ENCODE measurements around the gene EQTN. TPM values are rescaled to one million over a fixed set of nuclear protein-coding genes. Genes with fewer than 3 reads are reported as not detected.

EQTN gene
- polyA plus RNA-seq, 2 of the 4 experiments (the other 2 are of a cell fraction): not detected

- no peak for FAIRE-seq
- no peak for TF ChIP-seq ELK1 (IDR thresholded peaks at IDR 0.05; ENCODE audit: low read depth, low read length)
- no peak for TF ChIP-seq REST (IDR thresholded peaks at IDR 0.05)
- TF ChIP-seq ESRRA (IDR thresholded peaks at IDR 0.05; ENCODE audit: borderline replicate concordance, low read length): no peak
- TF ChIP-seq, protein P1, sequence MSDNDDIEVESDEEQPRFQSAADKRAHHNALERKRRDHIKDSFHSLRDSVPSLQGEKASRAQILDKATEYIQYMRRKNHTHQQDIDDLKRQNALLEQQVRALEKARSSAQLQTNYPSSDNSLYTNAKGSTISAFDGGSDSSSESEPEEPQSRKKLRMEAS (IDR thresholded peaks at IDR 0.05): no peak
- no peak for TF ChIP-seq TFCP2L1 (CRISPR knock-in tag; IDR thresholded peaks at IDR 0.05)
- TF ChIP-seq JUNB (IDR thresholded peaks at IDR 0.05): no peak
- no peak for TF ChIP-seq CBX8 (IDR thresholded peaks at IDR 0.05)
- TF ChIP-seq RFX5 (IDR thresholded peaks at IDR 0.05): no peak
- no peak for TF ChIP-seq ZSCAN20 (CRISPR knock-in tag; IDR thresholded peaks at IDR 0.05)
- TF ChIP-seq RCOR1 (IDR thresholded peaks at IDR 0.05; ENCODE audit: low read depth, low read length): no peak
- no peak for TF ChIP-seq BHLHE40 (IDR thresholded peaks at IDR 0.05; ENCODE audit: low read depth, low read length)
- no peak for TF ChIP-seq EHF (CRISPR knock-in tag; IDR thresholded peaks at IDR 0.05)
- TF ChIP-seq, protein P2, sequence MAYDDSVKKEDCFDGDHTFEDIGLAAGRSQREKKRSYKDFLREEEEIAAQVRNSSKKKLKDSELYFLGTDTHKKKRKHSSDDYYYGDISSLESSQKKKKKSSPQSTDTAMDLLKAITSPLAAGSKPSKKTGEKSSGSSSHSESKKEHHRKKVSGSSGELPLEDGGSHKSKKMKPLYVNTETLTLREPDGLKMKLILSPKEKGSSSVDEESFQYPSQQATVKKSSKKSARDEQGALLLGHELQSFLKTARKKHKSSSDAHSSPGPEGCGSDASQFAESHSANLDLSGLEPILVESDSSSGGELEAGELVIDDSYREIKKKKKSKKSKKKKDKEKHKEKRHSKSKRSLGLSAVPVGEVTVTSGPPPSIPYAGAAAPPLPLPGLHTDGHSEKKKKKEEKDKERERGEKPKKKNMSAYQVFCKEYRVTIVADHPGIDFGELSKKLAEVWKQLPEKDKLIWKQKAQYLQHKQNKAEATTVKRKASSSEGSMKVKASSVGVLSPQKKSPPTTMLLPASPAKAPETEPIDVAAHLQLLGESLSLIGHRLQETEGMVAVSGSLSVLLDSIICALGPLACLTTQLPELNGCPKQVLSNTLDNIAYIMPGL (CRISPR knock-in tag; IDR thresholded peaks at IDR 0.05; ENCODE audit: borderline replicate concordance): no peak
- TF ChIP-seq CEBPB (IDR thresholded peaks at IDR 0.05): no peak
- TF ChIP-seq NR3C1 (IDR thresholded peaks at IDR 0.05): no peak
- TF ChIP-seq MAFK (IDR thresholded peaks at IDR 0.05; ENCODE audit: partially characterized antibody): no peak
- no peak for TF ChIP-seq PHF8 (IDR thresholded peaks at IDR 0.05; ENCODE audit: borderline replicate concordance, low read depth)
- no peak for DNase-seq (ENCODE audit: low read depth in 1 of 2, low spot score in 1 of 2)
- H3K4me3 ChIP-seq: no peak overlapping the region
- ChIA-PET POLR2A (no interaction called here), CTCF (interaction anchor here (1.2 kb wide), 1 partner anchor 15 kb away, joined by 4 read pairs; no protein-coding TSS in a partner anchor)
- no peak overlapping the region for H3K4me2 ChIP-seq
- ATAC-seq: no peak
- no peak overlapping the region for H3K27ac ChIP-seq
- H3K4me1 ChIP-seq: no peaks in the 10 kb centered on the region
- WGBS (ENCODE audit: missing lambda C conversion rate): 52% methylated on average over 8 of the region's 8 CpGs
- no peaks in the 10 kb centered on the region for H3K9me3 ChIP-seq
Observed at GRCh38 chr9:27291292-27291691, 5.7 kb downstream of the EQTN start.

DNA sequence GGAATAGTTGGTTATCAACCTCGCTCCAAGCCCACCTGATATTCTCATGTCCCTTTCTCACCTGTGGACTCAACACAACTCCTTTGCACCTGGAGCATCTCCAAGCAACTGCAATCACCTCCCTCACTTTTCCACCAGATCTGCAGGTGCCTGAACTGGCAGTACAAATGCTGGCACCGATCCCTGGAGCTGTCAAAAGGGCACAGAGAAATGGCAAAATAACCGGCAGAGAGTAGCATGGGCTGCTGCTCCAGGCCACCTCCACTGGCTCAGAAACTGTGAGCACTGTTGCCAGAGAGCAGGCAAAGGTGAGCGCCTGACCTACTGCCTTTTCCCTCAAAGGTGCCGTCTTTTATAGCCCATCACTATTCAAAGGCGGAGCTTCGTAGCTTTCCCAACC lies 14.7 kb downstream of the EQTN start:
- 53% methylated on average over 7 of the region's 7 CpGs for WGBS (ENCODE audit: missing lambda C conversion rate)
- Histone ChIP-seq H3K4me2 (no peak overlapping the region), H3K4me3 (no peak overlapping the region), H3K9me3 (no peaks in the 10 kb centered on the region), H3K4me1 (no peaks in the 10 kb centered on the region), H3K27ac (no peak overlapping the region)
- no peak for ATAC-seq
- FAIRE-seq: no peak
- no peak for DNase-seq (ENCODE audit: low read depth in 1 of 2, low spot score in 1 of 2)
- ChIA-PET POLR2A (no interaction called here), CTCF (no interaction called here)
- no peak for TF ChIP-seq NPAS2 (CRISPR knock-in tag; IDR thresholded peaks at IDR 0.05; ENCODE audit: borderline replicate concordance)
- no peak for TF ChIP-seq BHLHE40 (IDR thresholded peaks at IDR 0.05; ENCODE audit: low read depth, low read length)
- TF ChIP-seq HDAC2 (IDR thresholded peaks at IDR 0.05): no peak
- no peak for TF ChIP-seq ZC3H11A (IDR thresholded peaks at IDR 0.05)
- no peak for TF ChIP-seq FOXS1 (CRISPR knock-in tag; IDR thresholded peaks at IDR 0.05)

Data from A549 (cell line).